ENCODE results near the gene PARP3. TPM values are rescaled to one million over a fixed set of nuclear protein-coding genes. Genes with fewer than 3 reads are reported as not detected.

Gene PARP3
- polyA plus RNA-seq, 12 donors, result 3.2 to 10.7 (median 5.4) TPM; not detected in 1

DNA sequence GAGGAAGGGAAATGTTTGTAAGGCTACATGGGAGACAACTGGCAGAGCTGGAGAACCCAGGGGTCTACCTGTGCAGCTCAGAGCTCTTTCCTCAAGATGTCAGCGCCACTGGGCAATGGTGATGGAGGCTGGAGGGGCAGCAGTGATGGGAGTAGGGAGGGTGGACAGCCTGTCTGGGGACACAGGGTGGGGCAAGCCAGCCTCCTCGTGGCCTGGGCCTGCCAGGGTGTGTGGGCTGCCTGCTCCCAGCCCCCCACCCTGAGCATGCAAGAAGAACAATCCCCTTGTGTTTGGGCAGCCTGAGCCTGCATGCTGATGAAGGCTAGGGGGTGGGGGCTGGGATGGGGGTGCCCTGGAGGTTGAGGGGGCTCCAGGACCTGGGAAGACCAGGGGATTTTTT is 23.9 kb downstream of the PARP3 start:
- DNase-seq, result no peak

- DNase-seq, result no peak
Measured at GRCh38 chr3:51966486-51966885, 24.3 kb downstream of the PARP3 start.

DNA sequence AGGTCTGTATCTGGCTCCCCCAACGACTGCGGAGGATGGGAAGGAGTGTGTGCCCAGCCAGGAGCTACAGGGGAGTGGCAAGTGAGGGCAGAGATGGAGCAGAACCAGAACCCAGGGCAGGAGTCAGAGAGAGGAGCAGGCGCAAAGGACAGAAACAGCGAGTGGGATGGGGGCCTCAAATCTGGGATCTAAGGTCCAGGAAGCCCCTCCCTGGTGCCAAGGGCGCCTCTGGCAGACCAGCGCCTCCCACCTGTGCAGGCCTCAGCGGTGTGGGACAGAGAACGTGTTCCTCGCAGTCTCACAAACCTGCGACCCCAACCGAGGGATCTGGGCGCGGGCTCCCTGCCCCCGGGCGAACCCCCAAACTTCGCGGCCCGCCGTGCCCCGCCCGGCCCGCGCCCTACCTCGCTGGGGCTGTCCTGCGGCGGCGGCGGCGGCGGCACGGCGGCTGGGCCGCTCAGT is 24.8 kb downstream of the PARP3 start:
- DNase-seq, result no peak

DNA sequence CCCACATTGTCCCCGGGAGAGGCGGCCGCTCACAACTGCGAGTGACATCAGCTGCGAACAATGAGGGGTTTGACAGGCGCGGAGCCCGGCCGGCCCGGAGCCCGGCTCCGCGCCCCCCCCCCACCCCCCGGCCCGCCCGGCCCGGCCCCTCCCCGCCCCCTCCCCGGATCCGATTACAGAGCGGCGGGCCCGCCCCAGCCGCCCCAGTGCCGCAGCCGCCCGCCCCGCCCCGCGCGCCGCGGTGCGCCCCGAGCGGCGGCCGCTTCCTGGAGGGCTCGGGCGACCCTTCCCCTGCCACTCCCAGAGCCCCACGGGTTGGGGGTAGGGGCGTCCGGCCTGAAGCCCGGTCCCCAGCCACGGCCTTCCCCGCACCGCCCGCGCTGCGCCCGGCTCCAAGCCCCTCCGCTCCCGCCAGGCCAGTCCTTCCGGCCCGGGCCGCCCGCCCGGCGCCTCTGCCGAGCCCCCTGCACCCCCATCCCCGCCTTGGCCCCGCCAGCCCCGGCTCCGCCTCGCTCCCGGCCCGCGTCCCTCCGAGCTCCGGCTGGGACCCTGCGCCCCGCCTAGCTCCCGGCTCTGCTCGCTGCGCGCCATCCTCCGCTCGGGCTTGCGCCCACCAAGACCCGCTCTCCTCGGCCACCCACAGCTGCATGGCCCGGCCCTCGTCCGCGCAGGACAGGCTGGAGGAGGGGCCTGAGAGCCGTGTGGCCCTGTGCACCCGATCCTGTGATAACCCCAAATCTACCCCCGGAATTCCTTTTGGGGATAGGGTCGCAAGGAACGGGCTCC is 25.4 kb downstream of the PARP3 start, which contains the start of gene PCBP4:
PCBP4 (minus strand) TSS at position 71 of the 786 bp plus-strand sequence. CDS start 6,214 bp downstream, outside the sequence.
- peak; percentile 59 for DNase-seq

- DNase-seq, result peak; percentile 45
Measured at GRCh38 chr3:51968170-51968775, 26.1 kb downstream of the PARP3 start.

DNA sequence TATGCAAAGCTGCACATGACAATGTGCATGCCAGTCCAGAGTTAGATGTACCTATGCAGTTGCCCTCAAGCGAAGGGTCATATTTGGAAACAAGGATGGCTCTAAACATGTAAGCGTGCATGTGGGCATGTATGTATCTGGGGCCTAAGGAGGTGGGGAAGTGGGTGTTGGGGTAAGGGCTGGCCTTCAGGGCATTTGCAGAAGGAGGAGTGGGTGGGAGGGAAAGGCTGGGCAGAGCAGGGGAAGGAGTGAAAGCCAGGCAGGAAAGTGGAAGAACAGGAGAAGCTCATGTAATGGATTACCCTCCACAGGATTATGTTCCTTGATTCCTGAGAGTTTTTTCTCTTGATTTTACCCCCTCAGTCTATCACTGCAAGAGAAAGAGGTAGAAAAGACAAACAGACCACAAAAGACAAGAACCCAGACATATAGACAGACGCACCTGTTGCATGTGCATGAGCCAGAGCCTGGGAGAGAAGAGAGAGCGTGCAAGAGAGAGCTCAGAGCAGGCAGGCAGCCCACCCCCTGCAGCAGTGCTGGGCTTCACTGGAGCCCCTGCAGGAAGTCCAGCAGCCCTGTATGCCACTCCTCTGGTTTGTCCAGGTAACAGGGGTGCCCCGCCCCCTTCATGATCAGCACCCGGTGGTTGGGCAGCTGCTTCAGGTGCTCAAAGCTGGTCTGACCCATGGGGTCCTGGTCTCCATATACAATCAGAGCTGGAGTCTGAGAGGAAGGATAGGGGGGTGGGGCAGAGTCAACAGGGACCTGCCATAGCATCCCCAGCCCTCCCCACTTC is 26.9 kb downstream of the PARP3 start:
- DNase-seq, result no peak

- DNase-seq, result no peak
Measured at GRCh38 chr3:51969841-51970240, 27.7 kb downstream of the PARP3 start.

GRCh38 chr3:51970606-51971300 is 28.6 kb downstream of the PARP3 start:
- DNase-seq, result no peak

DNA sequence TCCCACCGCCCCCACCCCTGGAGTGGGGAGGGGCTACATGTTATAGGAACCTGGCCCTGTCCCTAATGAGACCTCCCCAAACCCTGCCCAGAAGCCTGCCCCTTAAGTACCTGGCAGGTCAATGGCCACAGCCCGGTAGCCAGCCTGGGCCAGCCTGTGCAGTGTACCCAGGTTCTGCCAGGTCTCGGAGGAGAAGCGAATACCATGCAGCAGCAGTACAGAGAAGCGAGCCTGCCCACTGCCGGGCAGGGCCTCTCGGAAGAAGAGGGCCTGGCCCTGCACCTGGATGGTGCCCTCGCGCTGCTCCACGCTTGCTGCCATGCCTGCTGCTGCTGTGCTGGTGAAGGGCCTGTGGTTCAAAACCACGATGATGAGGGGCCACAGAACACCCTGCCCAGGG is 29.2 kb downstream of the PARP3 start:
- DNase-seq, result no peak

GRCh38 chr3:51974277-51974962 is 32.3 kb downstream of the PARP3 start:
- no peak for DNase-seq

DNA sequence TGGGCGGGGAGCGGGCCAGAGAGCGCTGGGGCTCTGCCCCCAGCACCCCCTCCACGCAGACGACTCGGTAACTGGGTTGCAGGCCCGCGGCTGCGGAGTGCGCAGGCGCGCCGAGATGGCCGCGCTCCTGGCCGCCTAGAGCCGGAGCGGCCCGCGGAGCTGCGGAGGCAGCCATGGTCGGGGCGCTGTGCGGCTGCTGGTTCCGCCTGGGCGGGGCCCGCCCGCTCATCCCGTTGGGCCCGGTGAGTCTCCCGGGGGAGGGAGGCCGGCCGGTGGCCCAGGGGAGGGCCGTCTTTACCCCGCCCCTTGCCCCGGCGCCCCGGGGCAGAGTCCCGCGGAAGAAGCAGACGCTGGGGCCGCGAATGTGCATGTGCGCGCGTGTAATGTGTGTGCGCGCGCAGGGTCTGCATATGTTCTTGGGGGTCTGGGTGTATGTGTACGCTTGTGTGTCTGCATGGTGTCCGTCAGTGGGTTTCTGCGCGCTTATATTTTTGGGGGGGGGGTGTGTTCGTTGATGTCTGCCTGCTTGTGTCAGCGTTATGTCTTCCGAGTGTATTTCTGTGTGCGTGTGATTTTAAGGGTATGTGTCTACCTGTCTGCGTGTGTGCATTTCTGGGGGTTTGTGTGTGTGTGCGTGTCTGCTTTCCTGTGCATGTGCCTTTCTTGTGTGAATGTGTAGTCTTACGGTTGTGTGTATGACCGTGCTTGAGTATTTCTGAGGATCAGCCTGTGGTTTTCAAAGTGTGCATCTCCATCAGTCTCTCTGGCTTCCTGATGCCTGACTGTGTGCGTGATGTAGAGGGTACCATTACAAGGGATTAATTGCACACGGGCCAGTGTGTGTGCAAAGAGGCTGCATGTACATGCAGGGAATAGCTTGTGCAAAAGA is 33.0 kb downstream of the PARP3 start, which contains the start of gene ABHD14A:
ABHD14A (plus strand) TSS at position 102 of the 889 bp plus-strand sequence; CDS start at position 174, 72 bp downstream.
- DNase-seq, result peak; percentile 78

- DNase-seq, result peak; percentile 54
Measured at GRCh38 chr3:51975852-51976549, 33.8 kb downstream of the PARP3 start.

GRCh38 chr3:51977446-51978142 is 35.4 kb downstream of the PARP3 start:
- DNase-seq, result no peak

- no peak for DNase-seq
Measured at GRCh38 chr3:51978143-51978502, 36.0 kb downstream of the PARP3 start.

DNA sequence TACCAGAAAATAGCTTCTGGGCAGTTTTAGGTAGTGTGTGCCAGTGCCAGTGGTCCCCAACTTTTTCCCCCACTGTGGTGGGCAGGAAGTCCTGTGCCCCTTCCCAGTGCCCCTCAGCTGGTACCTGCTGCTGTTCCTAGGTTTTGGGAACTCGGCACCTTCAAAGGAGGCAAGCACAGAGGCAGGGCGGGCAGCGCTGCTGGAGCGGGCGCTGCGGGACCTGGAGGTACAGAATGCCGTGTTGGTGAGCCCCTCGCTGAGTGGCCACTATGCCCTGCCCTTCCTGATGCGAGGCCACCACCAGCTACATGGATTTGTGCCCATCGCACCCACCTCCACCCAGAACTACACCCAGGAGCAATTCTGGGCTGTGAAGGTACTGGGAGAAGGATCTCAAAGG is 38.1 kb downstream of the PARP3 start:
- no peak for DNase-seq

DNA sequence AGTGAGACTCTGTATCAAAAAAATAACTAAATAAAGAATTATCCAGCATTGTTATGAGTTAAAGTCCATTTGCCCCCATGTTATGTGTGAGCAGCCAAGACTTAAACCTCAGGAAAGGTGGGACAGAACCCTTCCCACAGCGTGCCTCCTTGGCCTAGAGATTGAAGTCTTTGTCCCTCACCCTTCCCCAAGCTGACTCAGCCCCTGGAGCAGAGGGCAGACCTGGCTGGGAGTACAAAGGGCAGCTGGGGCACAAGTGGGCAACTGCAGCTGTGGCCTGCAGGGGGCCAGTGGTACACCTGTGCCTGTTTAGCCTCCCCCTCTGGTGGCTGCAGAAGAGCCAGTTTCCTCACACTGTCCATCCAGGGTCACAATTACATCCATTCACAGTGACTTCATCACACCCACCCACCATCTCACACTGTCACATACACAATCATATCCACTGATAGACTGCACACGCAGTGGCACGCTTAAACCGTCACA is 40.2 kb downstream of the PARP3 start:
- no peak for DNase-seq

- peak; percentile 88 for DNase-seq
Measured at GRCh38 chr3:51982838-51983577, 40.8 kb downstream of the PARP3 start, which contains the start of gene ACY1. Gene ACY1 (plus strand): TSS chr3:51983535. CDS start chr3:51984065, 530 bp downstream.

Data from muscle of arm (tissue), 12 donors.